ENCODE results near the gene TOM1L2.

Gene TOM1L2

DNA sequence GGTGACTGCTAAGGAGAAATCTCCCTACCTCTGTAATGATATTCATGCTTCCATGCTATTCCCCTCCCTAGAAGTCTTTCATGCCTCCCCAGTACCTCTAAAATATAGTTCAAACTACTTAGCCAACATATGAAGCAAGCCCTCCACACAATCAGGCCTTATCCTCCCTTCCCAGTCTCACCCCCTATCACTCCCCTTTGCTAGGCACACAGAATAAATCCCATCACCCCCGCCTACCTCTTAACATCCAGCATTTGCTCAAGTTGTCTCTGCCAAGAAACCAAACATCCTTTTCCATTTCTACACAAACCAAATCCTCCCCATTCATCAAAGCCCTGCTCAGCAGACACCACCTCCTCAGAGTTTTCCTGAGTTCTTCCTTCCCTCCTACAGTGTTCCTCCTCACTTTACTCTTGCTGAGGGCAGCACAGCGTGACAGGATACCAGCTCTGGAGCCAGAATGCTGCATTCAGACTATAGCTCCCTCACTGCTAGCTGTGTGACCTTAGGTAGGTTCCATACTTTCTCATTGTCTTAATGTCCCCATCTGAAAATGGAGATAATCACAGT is 7.0 kb downstream of the TOM1L2 start:
- H3K4me1 ChIP-seq (ENCODE audit: insufficient read depth, low read length): no peaks in the 10 kb centered on the region
- no peak overlapping the region for H2AFZ ChIP-seq (ENCODE audit: low read depth, low read length)
- H4K20me1 ChIP-seq (ENCODE audit: insufficient read depth, low read length): peaks cover 6% of the 10 kb centered on the region; the same call in 1 of the 2 replicates
- no peak overlapping the region for H3K4me2 ChIP-seq (ENCODE audit: insufficient read depth, low read length)
- DNase-seq (no peak), ATAC-seq (ENCODE audit: insufficient read depth, low read depth) (no peak)
- no peaks in the 10 kb centered on the region for H3K36me3 ChIP-seq (ENCODE audit: insufficient read depth, low read length)
- no peak overlapping the region for H3K27ac ChIP-seq (ENCODE audit: low read length)
- peaks cover 9% of the 10 kb centered on the region; the same call in 1 of the 2 replicates for H3K79me2 ChIP-seq (ENCODE audit: insufficient read depth, low read length)
- TF ChIP-seq, protein P1, sequence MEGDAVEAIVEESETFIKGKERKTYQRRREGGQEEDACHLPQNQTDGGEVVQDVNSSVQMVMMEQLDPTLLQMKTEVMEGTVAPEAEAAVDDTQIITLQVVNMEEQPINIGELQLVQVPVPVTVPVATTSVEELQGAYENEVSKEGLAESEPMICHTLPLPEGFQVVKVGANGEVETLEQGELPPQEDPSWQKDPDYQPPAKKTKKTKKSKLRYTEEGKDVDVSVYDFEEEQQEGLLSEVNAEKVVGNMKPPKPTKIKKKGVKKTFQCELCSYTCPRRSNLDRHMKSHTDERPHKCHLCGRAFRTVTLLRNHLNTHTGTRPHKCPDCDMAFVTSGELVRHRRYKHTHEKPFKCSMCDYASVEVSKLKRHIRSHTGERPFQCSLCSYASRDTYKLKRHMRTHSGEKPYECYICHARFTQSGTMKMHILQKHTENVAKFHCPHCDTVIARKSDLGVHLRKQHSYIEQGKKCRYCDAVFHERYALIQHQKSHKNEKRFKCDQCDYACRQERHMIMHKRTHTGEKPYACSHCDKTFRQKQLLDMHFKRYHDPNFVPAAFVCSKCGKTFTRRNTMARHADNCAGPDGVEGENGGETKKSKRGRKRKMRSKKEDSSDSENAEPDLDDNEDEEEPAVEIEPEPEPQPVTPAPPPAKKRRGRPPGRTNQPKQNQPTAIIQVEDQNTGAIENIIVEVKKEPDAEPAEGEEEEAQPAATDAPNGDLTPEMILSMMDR (IDR thresholded peaks at IDR 0.05; ENCODE audit: borderline replicate concordance, extremely low read depth, low read length, poor library complexity, severe bottlenecking): no peak
- no peak overlapping the region for H3K4me3 ChIP-seq (ENCODE audit: low read depth in 1 of 2, low read length in 2 of 2)
- no peaks in the 10 kb centered on the region for H3K9me3 ChIP-seq (ENCODE audit: insufficient read depth, low read length, severe bottlenecking)
- H3K9ac ChIP-seq (ENCODE audit: low read depth, low read length): no peak overlapping the region
- no peaks in the 10 kb centered on the region for H3K27me3 ChIP-seq (ENCODE audit: insufficient read depth, low read length, poor library complexity)

DNA sequence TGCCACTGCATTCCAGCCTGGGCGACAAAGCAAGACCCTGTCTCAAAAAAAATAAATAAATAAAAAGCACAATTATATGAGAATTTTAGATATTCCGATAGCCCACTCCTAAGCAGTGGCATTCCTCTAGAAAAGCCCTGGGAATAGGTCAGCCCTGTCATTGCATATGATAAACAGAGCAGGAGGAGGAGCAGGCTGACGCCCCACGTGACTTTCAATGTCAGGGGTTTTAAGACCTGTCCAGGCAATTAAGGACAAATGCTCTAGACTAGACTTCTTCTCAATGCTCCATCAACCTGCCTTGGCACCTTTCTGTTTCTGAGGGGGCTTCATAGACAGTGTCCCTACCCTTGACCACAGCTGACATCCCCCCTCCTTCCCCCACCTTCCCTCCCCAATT is 7.5 kb downstream of the TOM1L2 start:
- TF ChIP-seq EZH2 (IDR thresholded peaks at IDR 0.05; ENCODE audit: borderline replicate concordance, low read depth, low read length, severe bottlenecking): no peak
- TF ChIP-seq, protein P1 (IDR thresholded peaks at IDR 0.05; ENCODE audit: borderline replicate concordance, extremely low read depth, low read length, poor library complexity, severe bottlenecking): no peak
- Histone ChIP-seq H3K79me2 (ENCODE audit: insufficient read depth, low read length) (peaks cover 10% of the 10 kb centered on the region; the same call in 1 of the 2 replicates), H3K4me3 (ENCODE audit: low read depth in 1 of 2, low read length in 2 of 2) (no peak overlapping the region)

DNA sequence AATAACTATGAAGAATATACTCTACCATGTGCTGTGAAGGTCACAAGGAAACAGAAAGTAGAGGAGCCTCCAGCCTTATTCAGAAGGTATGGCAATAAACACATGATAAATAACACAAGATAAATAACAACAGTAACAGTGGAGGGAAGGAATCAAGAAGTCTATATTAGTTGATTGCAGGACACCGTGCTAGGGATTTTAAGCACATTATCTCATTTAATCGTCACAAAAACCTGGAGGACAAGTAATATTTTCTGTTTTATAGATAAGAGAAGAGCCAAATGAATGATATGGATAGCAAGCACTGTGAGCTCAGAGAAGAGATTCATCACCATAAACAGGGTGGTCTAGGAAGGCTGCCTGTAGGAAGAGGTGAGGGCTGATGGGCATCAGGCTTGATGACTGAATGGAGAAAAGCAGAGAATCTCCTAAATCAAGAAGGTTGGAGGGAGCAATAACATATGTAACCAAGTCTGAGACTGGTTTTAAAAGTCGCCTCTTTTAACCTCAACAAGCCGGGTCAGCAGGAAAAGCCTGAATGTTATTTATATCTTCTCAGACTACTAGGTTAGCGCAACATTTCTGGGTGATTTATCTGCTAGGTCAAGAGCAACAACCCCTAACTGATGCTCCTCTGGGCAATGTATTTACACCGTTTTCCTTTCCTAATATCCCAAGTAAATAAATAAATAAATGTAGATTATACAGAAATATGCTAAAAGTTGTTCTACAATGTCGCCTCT is 8.3 kb downstream of the TOM1L2 start:
- Histone ChIP-seq H4K20me1 (ENCODE audit: insufficient read depth, low read length) (peaks cover 6% of the 10 kb centered on the region; the same call in 1 of the 2 replicates), H3K36me3 (ENCODE audit: insufficient read depth, low read length) (no peaks in the 10 kb centered on the region), H3K27me3 (ENCODE audit: insufficient read depth, low read length, poor library complexity) (no peaks in the 10 kb centered on the region), H3K4me1 (ENCODE audit: insufficient read depth, low read length) (no peaks in the 10 kb centered on the region), H3K9ac (ENCODE audit: low read depth, low read length) (no peak overlapping the region), H2AFZ (ENCODE audit: low read depth, low read length) (no peak overlapping the region), H3K9me3 (ENCODE audit: insufficient read depth, low read length, severe bottlenecking) (no peaks in the 10 kb centered on the region), H3K4me2 (ENCODE audit: insufficient read depth, low read length) (no peak overlapping the region), H3K79me2 (ENCODE audit: insufficient read depth, low read length) (peaks cover 5% of the 10 kb centered on the region; the same call in 1 of the 2 replicates), H3K4me3 (ENCODE audit: low read depth in 1 of 2, low read length in 2 of 2) (no peak overlapping the region), H3K27ac (ENCODE audit: low read length) (no peak overlapping the region)
- TF ChIP-seq, protein P1 (IDR thresholded peaks at IDR 0.05; ENCODE audit: borderline replicate concordance, extremely low read depth, low read length, poor library complexity, severe bottlenecking): no peak
- DNase-seq (no peak), ATAC-seq (ENCODE audit: insufficient read depth, low read depth) (no peak)

More for the DNA sequence above, 7.5 kb downstream of the TOM1L2 start:
- Histone ChIP-seq H4K20me1 (ENCODE audit: insufficient read depth, low read length) (peaks cover 6% of the 10 kb centered on the region; the same call in 1 of the 2 replicates), H3K27me3 (ENCODE audit: insufficient read depth, low read length, poor library complexity) (no peaks in the 10 kb centered on the region), H3K27ac (ENCODE audit: low read length) (no peak overlapping the region), H3K4me1 (ENCODE audit: insufficient read depth, low read length) (no peaks in the 10 kb centered on the region), H3K9ac (ENCODE audit: low read depth, low read length) (no peak overlapping the region), H3K36me3 (ENCODE audit: insufficient read depth, low read length) (no peaks in the 10 kb centered on the region), H3K4me2 (ENCODE audit: insufficient read depth, low read length) (no peak overlapping the region), H2AFZ (ENCODE audit: low read depth, low read length) (no peak overlapping the region), H3K9me3 (ENCODE audit: insufficient read depth, low read length, severe bottlenecking) (no peaks in the 10 kb centered on the region)
- ATAC-seq (ENCODE audit: insufficient read depth, low read depth) (no peak), DNase-seq (no peak)
